IMR-90 (cell line): ENCODE data around the gene IGF2BP3. TPM values are rescaled to one million over a fixed set of nuclear protein-coding genes. Genes with fewer than 3 reads are reported as not detected.

Experiments used
- ATAC-seq: fragments of 200-7000 bp; cut with Tn5 transposase; 2 replicates; pipeline ENCODE4 v1.9.1; 2020; ENCODE audit warnings: low read depth, mild to moderate bottlenecking, moderate library complexity
- BruUV-seq: library from RNA; stranded (reverse); fragments of 400-500 nt; replicated peaks from 2 replicates; lab custom pipeline; 2021; lab: Mats Ljungman, UMichigan
- CTCF ChIA-PET: fragments of 300-600 bp; formaldehyde crosslinking; extraction: SDS; loops from one replicate; lab custom pipeline; 2021; ENCODE audit warnings: antibody characterized with exemption; lab: Yijun Ruan, JAX
- POLR2A ChIA-PET: fragments of 300-600 bp; sonication (Branson Sonifier 250); formaldehyde crosslinking; loops from one replicate; lab custom pipeline; 2022; ENCODE audit warnings: antibody characterized with exemption; ENCODE audit not compliant: unreplicated experiment; lab: Charles Lee
- DNase-seq: peaks from one replicate; pipeline ENCODE4 v3.0.0; 2013
- H2AFZ ChIP-seq: replicated peaks from 2 replicates; pipeline ENCODE3; 2013; ENCODE audit warnings: low read length, mild to moderate bottlenecking; ENCODE audit not compliant: poor library complexity
- H2AK5ac ChIP-seq: 2 replicates; pipeline ENCODE4 v1.6.1; 2013; ENCODE audit warnings: low read depth, low read length, inconsistent platforms
- H2AK9ac ChIP-seq: replicated peaks from 2 replicates; pipeline ENCODE3; 2013; ENCODE audit warnings: mild to moderate bottlenecking, low read depth, low read length, moderate library complexity; ENCODE audit not compliant: poor library complexity
- H2BK120ac ChIP-seq: 2 replicates; pipeline ENCODE4 v1.6.1; 2013; ENCODE audit warnings: low read depth, low read length, inconsistent platforms
- H2BK15ac ChIP-seq: 3 replicates; pipeline ENCODE4 v1.6.1; 2013; ENCODE audit warnings: low read depth, low read length, inconsistent platforms
- H2BK20ac ChIP-seq: 2 replicates; pipeline ENCODE4 v1.6.1; 2013; ENCODE audit warnings: low read depth, mild to moderate bottlenecking, inconsistent platforms, low read length, moderate library complexity
- H2BK5ac ChIP-seq: 2 replicates; pipeline ENCODE4 v1.6.1; 2013; ENCODE audit warnings: mild to moderate bottlenecking, low read depth, low read length, inconsistent platforms; ENCODE audit not compliant: poor library complexity, severe bottlenecking
- H3K14ac ChIP-seq: replicated peaks from 2 replicates; pipeline ENCODE4 v1.6.1; 2013; ENCODE audit warnings: low read depth, low read length, inconsistent platforms
- H3K18ac ChIP-seq: 2 replicates; pipeline ENCODE4 v1.6.1; 2013; ENCODE audit warnings: low read depth, low read length, control low read depth
- H3K23ac ChIP-seq: 2 replicates; pipeline ENCODE4 v1.6.1; 2013; ENCODE audit warnings: low read depth, low read length, inconsistent platforms
- H3K27ac ChIP-seq: 2 replicates; pipeline ENCODE4 v1.5.1; 2013; ENCODE audit warnings: mild to moderate bottlenecking, control low read depth, low read length; ENCODE audit not compliant: insufficient read depth
- H3K27me3 ChIP-seq: 2 replicates; pipeline ENCODE4 v1.6.1; 2013; ENCODE audit warnings: low read length; ENCODE audit not compliant: control insufficient read depth, insufficient read depth
- H3K36me3 ChIP-seq: 2 replicates; pipeline ENCODE4 v1.6.1; 2013; ENCODE audit warnings: low read length, mixed read lengths; ENCODE audit not compliant: control insufficient read depth, insufficient read depth
- H3K4ac ChIP-seq: 2 replicates; pipeline ENCODE4 v1.6.1; 2013; ENCODE audit warnings: low read depth, low read length, inconsistent platforms
- H3K4me1 ChIP-seq: 2 replicates; pipeline ENCODE4 v1.6.1; 2013; ENCODE audit warnings: low read length, mixed read lengths; ENCODE audit not compliant: control insufficient read depth, insufficient read depth
- H3K4me2 ChIP-seq: 2 replicates; pipeline ENCODE4 v1.6.1; 2013; ENCODE audit warnings: low read depth, mild to moderate bottlenecking, control low read depth, low read length, moderate library complexity
- H3K4me3 ChIP-seq: 2 replicates; pipeline ENCODE4 v1.5.1; 2013; ENCODE audit warnings: low read depth, mild to moderate bottlenecking, control low read depth, low read length, moderate library complexity; ENCODE audit not compliant: insufficient read depth
- H3K56ac ChIP-seq: 2 replicates; pipeline ENCODE4 v1.6.1; 2013; ENCODE audit warnings: low read length, inconsistent platforms; ENCODE audit not compliant: insufficient read depth; ENCODE audit errors: extremely low read depth
- H3K79me1 ChIP-seq, 2 experiments: 2 replicates each; pipeline ENCODE4 v1.6.1; 2013; ENCODE audit warnings: low read length in 2 of 2, inconsistent platforms in 1 of 2, low read depth in 1 of 2
- H3K9ac ChIP-seq: 2 replicates; pipeline ENCODE4 v1.6.1; 2013; ENCODE audit warnings: low read depth, low read length, control low read depth
- H3K9me1 ChIP-seq: 2 replicates; pipeline ENCODE4 v1.6.1; 2013; ENCODE audit warnings: low read length, inconsistent platforms; ENCODE audit not compliant: insufficient read depth
- H3K9me3 ChIP-seq: 2 replicates; pipeline ENCODE4 v1.6.1; 2013; ENCODE audit warnings: low read length; ENCODE audit not compliant: control insufficient read depth, insufficient read depth
- H4K20me1 ChIP-seq: 2 replicates; pipeline ENCODE4 v1.6.1; 2013; ENCODE audit warnings: low read length, inconsistent platforms; ENCODE audit not compliant: insufficient read depth
- H4K5ac ChIP-seq: 2 replicates; pipeline ENCODE4 v1.6.1; 2013; ENCODE audit warnings: mild to moderate bottlenecking, low read depth, low read length, control low read depth
- H4K8ac ChIP-seq, 2 experiments: 2 replicates each; pipeline ENCODE4 v1.6.1; 2013; ENCODE audit warnings: low read depth in 2 of 2, low read length in 2 of 2, control low read depth in 1 of 2, inconsistent platforms in 1 of 2
- H4K91ac ChIP-seq: 2 replicates; pipeline ENCODE4 v1.6.1; 2013; ENCODE audit warnings: low read depth, low read length, inconsistent platforms; ENCODE audit not compliant: insufficient read depth
- CEBPB ChIP-seq: IDR thresholded peaks from 2 replicates; pipeline ENCODE4 v1.6.1; 2012; ENCODE audit warnings: low read depth, low read length, improper control_type of control experiment
- ELK1 ChIP-seq: fragments of 150-350 bp; IDR thresholded peaks from 2 replicates; pipeline ENCODE4 v1.6.1; 2016; ENCODE audit warnings: low read depth, mild to moderate bottlenecking, low read length, moderate library complexity, borderline replicate concordance
- FOS ChIP-seq: fragments of 150-350 bp; IDR thresholded peaks from 2 replicates; pipeline ENCODE4 v1.6.1; 2016; ENCODE audit warnings: low read depth, low read length
- MAFK ChIP-seq: IDR thresholded peaks from 2 replicates; pipeline ENCODE4 v1.6.1; 2012; ENCODE audit warnings: low read depth, low read length, improper control_type of control experiment
- POLR2A ChIP-seq: IDR thresholded peaks from 2 replicates; pipeline ENCODE4 v1.6.1; 2012; ENCODE audit warnings: mild to moderate bottlenecking, low read depth, low read length
- SMC3 ChIP-seq: fragments of 150-350 bp; IDR thresholded peaks from 2 replicates; pipeline ENCODE4 v1.6.1; 2016; ENCODE audit warnings: low read depth, mild to moderate bottlenecking, antibody characterized with exemption, low read length, moderate library complexity
- dilution Hi-C: fragments of 300-500 bp; cut with HindIII; formaldehyde crosslinking; loops from one replicate; pipeline ENCODE4 v1.14.3; 2018; ENCODE audit warnings: low sequenced_read_pairs; ENCODE audit not compliant: unreplicated experiment
- in situ Hi-C: fragments of 300-500 bp; cut with MboI; formaldehyde crosslinking; loops from 3 replicates; pipeline ENCODE4 v1.14.3; 2019; ENCODE audit warnings: low sequenced_read_pairs, inconsistent platforms, mixed read lengths
- intact Hi-C: fragments of 100-400 bp; cut with micrococcal nuclease; formaldehyde crosslinking; loops from 2 replicates; pipeline ENCODE4 v1.10.0; 2022
- polyA plus RNA-seq, 3 experiments: library from polyadenylated mRNA; depleted of rRNA; stranded (reverse); fragments of >200 nt; gene quantifications; 2 replicates each; pipeline ENCODE4 v1.2.3, GENCODE V29; 2012; ENCODE audit warnings: low replicate concordance in 1 of 3
- total RNA-seq: library from RNA; depleted of rRNA; stranded (reverse); fragments of >200 nt; gene quantifications from 2 replicates; pipeline ENCODE4 v1.2.3, GENCODE V29; 2012
- TF ChIP-seq, protein P1 (sequence below): fragments of 150-350 bp; IDR thresholded peaks from 2 replicates; pipeline ENCODE4 v1.6.1; 2017; ENCODE audit warnings: mild to moderate bottlenecking, antibody characterized with exemption, low read length, low read depth

IGF2BP3 gene
- total and polyA plus RNA-seq, 2 of the 4 experiments (the other 2 are of a cell fraction), result 50.9 to 59.3 TPM

GRCh38 chr7:23343102-23343501, 127.2 kb downstream of the IGF2BP3 start:
- H3K56ac ChIP-seq, result 0 out of 2 replicates have a peak overlapping the region, but pooled peaks have one; percentile 18
- ChIA-PET CTCF (no interaction called here), POLR2A (no interaction called here)
- H4K20me1 ChIP-seq, result no peaks in the 10 kb centered on the region
- no peak overlapping the region for H3K9ac ChIP-seq
- H2AK9ac ChIP-seq, result no peak overlapping the region
- H2BK20ac ChIP-seq, result peak overlapping the region; percentile 61; the same call in 1 of the 2 replicates
- H3K23ac ChIP-seq, result no peak overlapping the region
- BruUV-seq, result no TSS peak
- no peaks in the 10 kb centered on the region for H3K27me3 ChIP-seq
- peaks cover 14% of the 10 kb centered on the region for H3K9me1 ChIP-seq
- dilution Hi-C loops (no loop called here), in situ Hi-C loops (no loop called here), intact Hi-C loops (no loop called here)
- H2AFZ ChIP-seq, result no peak overlapping the region
- H2BK15ac ChIP-seq, result no peak overlapping the region
- H3K4me2 ChIP-seq, result peak overlapping the region; percentile 76; the same call in 1 of the 2 replicates
- DNase-seq, result no peak
- H4K91ac ChIP-seq, result no peak overlapping the region
- H2AK5ac ChIP-seq, result no peak overlapping the region
- peaks cover 26% of the 10 kb centered on the region for H3K4me1 ChIP-seq
- TF ChIP-seq MAFK (no peak), SMC3 (no peak), ELK1 (no peak), POLR2A (no peak), CEBPB (no peak), FOS (no peak)
- TF ChIP-seq, protein P1, sequence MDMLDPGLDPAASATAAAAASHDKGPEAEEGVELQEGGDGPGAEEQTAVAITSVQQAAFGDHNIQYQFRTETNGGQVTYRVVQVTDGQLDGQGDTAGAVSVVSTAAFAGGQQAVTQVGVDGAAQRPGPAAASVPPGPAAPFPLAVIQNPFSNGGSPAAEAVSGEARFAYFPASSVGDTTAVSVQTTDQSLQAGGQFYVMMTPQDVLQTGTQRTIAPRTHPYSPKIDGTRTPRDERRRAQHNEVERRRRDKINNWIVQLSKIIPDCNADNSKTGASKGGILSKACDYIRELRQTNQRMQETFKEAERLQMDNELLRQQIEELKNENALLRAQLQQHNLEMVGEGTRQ, result no peak
- no peak for ATAC-seq
- H3K4ac ChIP-seq, result peak overlapping the region; percentile 72; the same call in 1 of the 2 replicates
- H3K79me1 ChIP-seq, result peaks cover 24 to 65% of the 10 kb centered on the region in 2 experiments
- H3K14ac ChIP-seq, result no peak overlapping the region
- peak overlapping the region; percentile 60; the same call in 1 of the 2 replicates for H3K18ac ChIP-seq
- H3K9me3 ChIP-seq, result no peaks in the 10 kb centered on the region
- H2BK120ac ChIP-seq, result no peak overlapping the region; the same call in 1 of the 2 replicates
- H4K5ac ChIP-seq, result no peak overlapping the region; the same call in 1 of the 2 replicates
- no peak overlapping the region for H3K4me3 ChIP-seq
- peaks cover 23% of the 10 kb centered on the region for H3K36me3 ChIP-seq
- no peak overlapping the region for H3K27ac ChIP-seq
- H2BK5ac ChIP-seq, result peak overlapping the region; percentile 71
- H4K8ac ChIP-seq, result peak overlapping the region; percentile 5 to 44; a peak in 1 of 4 replicates
